Effector CD8-positive, alpha-beta T cell (primary cell): Measurements from ENCODE around the gene ZFR.
"Not testable (repeated sequence)": the region's sequence is repeated elsewhere in the genome, so short reads cannot be mapped to it uniquely, and the experiment has no call there.

ENCODE experiments used
- DNase-seq: peaks from one replicate; lab custom pipeline; 2025; lab: John Stamatoyannopoulos, UW

The ZFR gene

DNA sequence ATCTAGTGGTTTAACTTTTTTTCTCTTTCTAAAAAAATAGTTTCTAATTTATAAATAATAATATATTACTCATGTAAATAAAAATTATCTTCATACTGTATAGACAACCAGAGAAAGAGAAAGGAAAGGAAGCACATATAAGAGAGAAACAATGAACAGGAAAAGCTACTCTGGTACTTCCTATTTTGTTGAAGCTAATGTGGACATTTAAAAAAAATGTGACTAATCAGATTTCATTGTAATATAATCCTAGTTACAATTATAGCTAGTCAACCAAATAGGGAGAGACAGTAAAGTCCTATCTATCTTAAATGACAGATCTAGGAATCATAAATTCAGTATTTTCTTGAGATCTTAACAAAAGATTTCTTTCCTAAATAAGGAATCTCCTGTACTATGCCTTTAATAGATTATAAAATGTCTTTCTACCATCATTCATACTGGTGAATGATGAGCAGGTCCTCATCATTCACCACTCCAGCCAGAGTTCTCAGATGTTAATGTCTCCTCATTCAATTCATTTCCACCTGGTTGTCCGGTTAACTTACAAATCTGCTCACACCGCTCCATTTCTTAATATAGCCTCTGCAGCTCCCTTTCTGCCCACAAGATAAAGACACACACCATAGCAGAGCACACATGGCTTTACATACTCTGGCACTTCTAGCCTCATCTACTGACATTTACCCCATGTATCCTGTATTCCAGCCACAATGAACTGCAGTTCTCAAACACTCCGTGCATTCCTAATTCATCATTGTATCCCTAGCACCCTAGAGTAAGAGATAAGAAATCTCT lies 30.9 kb downstream of the ZFR start:
- no peak for DNase-seq

DNA sequence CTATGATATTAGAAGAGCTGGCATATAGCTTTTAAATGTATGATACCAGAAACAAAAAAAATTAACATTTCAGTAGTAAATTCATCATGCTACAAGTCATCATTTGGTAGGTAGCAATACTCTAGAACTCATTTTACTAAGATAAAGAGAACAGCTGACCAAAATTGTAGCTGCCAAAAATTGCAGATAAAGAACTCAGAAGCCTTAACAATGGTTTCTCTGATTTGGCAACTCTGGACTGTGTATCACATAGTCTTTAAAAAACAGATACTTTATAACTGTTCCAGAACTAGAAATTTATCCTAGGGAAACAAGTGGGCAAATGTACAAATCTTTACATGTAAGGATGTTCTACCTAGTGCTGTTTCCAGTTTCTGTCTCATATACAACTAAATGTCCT lies 33.9 kb downstream of the ZFR start:
- DNase-seq, result no peak

DNA sequence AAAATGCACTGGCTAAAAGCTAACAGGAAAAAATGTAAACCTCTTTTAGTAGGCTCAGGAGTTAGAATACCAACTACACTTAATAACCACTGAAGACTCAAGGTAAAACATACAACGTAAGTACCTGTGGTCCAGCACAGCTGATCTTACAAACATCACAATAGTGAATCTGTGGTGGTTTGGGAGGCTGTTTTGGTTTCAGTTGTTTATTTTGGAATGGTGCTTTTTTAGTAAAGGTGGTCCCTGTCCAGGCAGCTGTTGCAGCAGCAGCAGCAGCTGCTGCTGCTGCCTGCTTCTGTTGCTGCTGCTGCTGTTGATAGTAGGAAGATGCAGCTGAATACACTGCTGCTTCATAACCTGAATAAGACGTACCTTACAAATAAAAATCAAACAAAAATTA lies 37.9 kb downstream of the ZFR start:
- DNase-seq, result no peak

DNA sequence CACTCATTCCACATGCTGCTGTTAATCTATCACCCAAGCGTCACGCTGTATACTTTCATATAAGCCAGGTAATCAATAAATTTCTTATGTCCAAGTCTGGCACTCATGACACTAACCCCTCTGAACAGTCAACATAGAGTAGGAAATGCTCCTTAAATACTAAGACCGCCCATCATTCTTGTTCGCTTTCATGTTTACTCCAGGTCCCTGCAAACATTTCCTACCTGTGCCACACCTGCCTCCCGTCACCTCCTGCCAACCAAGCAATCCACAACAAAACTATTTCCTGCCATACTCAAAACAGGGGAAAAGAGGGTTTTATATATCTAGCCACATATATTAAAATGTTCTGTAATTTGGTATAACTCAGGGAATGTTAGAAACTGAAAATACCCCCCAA lies 39.0 kb downstream of the ZFR start:
- no peak for DNase-seq

DNA sequence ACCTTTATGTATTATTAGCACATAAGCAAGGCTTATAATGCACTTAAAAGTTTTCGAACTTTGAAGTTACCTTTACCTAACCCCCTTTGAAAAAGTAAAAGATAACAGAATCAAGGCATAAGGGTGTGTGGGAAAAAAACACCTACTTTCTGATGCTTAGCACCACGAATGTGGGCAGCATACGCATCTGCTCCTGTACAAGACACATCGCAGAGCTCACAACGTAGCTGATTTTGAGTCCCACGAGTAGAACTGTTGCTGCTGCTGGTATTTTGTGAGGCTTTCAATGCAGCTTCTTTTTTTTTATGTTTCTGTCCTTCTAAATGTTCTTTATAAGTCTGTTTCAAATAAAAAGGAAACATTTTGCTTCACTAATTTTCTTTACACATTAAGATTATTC lies 40.8 kb downstream of the ZFR start:
- no peak for DNase-seq

DNA sequence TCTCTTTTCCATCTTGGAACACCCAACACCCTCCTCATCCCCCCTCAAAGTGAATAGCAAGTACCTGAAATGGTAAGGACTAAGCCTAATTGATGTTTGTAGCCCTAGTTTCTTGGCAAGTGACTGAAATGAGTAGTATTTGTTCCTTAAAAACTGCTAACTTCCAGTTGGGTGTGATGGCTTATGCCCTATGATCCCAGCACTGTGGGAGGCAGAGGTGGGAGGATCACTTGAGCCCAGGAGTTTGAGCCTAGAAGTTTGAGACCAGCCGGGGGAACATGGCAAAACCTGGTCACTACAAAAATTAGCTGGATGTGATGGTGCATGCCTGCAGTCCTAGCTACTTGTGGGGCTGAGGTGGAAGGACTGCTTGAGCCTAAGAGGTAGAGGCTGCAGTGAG lies 44.1 kb downstream of the ZFR start:
- no peak for DNase-seq

DNA sequence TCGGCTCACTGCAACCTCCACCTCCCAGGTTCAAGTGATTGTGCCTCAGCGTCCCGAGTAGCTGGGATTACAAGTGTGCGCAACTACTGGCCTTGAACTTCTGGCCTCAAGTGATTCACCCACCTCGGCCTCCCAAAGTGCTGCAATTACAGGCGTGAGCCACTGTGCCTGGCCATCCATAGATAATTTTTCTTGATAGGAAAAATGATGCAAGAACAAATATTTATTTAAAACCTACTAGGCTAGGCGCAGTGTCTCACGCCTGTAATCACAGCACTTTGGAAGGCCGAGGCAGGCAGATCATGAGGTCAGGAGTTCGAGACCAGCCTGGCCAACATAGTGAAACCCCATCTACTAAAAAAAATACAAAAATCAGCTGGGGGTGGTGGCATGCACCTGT lies 45.8 kb downstream of the ZFR start:
- DNase-seq, result not testable (repeated sequence)

DNA sequence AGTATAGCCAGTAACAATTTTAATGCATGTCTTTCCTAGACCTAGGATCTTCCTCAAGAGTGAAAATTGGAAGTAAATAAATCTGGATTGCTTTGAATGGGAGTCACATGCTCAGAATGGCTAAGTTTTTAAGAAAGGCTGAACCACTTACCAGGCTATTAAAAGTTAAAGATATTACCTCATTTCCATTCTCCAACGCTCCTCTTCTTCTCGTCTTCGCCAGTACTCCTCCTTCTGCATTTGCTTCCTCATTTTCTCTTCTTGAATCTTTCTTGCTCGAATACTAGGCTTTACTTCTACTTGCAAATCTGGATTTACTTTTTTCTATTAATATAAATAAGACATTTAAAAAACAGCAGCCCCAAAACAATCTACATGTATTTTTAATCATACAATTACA lies 49.6 kb downstream of the ZFR start:
- DNase-seq, result no peak

DNA sequence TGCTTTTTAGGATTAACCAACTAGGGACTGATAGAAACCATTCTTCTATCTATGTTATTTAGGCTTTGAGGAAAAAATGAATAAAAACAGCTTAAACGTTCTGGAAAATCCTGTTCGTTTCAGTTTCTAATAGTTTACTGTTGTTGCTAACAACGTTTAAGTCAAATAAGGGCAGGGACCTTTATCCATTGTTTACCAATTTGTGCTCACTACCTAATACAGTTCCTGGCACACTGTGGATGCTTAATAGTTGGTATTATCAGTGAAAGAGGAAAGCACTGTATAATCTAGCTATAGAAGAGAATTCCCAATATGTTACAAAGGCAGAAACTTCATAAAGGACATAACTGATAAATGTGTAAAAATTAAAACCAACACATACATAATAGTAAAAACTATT lies 52.5 kb downstream of the ZFR start:
- DNase-seq, result no peak

DNA sequence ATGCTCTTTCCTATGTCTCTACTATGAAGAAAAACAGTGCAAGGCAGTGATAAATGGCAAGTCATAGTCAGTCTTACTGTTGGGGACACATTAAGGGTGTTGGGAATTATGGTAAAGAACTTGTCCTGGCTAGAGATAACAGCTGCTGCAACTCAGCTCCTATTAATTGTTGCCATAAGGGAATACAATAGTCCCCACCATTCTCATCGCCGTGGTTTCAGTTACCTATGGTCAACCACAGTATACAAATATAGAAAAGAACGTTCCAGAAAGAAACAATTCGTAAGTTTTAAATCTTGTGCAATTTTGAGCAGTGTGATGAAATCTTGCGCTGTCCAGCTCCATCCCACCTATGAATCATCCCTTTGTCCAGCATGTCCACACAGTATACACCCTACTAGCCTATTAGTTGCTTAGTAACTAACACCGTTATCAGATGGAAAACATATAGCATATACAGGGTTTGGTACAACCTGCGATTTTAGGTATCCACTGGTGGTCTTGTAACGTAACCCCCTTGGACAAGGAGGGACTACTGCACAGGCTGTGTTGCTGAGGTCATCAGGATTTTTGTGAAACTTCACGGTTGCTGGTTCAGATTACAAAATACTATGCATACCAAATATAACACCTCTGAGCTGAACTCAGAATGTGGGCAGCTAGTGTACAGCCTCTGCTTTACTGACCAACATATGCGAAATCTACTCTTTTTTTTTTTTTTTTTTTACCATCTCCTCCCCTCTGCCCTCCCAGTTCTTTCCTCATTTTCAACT lies 53.5 kb downstream of the ZFR start:
- no peak for DNase-seq

DNA sequence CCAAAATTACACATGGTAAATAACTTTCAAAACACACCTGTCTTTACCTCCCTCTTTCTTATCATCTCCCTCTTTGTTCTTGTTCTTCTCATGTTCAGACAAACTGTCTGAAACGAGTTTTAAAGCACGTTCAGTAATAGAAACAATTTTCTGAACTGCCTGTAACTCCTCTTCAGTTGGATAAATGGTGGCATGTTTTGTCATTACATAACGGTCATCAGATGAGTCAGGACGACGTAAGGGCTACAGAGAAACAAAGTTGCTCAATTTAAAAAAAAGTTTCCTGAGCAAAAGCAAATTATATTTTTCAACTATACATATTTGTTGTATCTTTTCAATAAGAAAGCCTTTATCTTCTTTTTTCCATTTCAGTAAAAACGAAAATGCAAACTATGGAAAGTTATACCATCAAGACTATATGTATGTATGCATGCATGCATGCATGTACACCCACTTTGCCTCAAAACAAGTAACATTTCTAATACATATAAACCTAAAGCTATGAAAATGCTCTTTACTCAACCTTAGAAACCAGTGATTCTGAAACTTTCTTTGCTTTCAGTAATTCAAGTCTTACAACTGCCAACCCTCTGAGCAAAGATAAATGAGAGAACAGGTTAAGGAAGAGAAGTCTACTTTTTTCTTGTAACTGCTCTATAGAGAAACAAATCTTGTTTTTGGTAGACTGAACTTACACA lies 56.0 kb downstream of the ZFR start:
- DNase-seq, result no peak

DNA sequence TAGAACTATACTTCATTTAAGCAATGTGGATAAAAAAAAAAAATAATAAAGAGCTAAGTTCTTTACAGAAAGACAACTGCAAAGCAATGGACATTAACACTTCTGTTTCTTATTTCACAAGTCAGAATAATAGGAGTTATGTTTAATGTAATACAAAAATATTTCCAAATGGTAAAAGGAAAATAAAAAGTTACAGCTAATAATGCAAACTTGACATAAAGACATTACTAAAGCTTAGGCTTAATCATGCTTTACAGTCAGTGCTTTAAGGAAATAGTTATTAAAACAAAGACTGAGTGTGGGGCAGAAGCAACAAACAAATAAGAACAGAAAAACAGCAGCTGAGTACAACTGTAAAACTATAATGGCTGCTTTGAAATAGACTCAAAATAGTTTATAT lies 56.7 kb downstream of the ZFR start:
- DNase-seq, result no peak

DNA sequence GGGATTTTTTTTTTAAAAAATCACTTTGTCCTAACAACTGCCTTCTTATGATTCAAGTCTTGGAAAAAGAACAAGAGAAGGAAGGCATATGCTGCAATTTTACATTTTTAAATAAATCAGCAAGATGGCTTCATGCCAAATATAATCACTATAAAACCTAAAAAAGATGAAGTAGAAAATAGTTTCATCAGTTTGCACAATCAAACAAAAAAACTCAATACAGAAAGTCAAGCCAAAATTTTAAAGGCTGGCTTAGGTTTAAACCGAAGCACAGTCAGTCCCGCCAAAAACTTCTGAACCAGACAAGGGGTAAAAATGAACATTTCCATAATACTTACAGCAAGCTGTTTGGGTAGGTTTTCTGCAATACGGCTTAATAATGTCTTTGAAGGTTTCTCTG lies 57.3 kb downstream of the ZFR start:
- no peak for DNase-seq

DNA sequence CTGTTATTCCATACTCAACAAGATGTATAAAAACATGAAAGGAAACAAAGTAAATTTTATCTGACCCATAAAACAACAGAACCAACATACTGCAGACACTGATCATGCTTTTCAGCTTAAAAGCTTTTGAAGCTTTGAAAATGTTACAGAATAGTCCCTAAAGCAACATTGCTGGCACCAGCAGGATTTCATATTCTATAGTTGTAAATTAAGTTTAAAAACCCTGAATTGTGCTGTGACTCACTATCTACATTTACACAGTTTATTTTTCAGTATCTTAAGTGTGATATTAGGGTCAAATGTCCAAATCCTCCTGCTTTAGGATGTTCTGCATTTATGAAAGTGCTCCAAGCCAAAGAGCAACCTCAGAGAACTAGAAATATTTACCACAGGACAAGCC lies 59.9 kb downstream of the ZFR start:
- DNase-seq, result no peak

DNA sequence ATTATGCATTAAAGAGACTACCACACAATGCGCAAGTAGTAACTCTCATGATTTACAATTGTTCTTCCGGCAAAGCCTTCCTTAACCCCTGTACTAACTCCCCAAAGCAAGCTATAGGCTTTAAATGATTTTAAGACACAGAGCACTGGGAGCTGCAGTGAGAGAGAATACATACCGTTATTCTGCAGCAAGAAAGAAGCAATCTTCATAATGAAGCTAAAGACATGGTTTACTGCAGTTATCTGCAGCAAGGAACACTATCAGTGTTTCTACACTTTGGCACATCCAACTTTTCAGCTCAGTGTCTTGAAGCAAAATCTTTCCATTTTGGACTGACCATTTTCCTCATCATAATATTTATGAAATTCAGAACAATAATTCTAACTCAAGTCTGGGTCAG lies 61.0 kb downstream of the ZFR start:
- DNase-seq, result no peak

DNA sequence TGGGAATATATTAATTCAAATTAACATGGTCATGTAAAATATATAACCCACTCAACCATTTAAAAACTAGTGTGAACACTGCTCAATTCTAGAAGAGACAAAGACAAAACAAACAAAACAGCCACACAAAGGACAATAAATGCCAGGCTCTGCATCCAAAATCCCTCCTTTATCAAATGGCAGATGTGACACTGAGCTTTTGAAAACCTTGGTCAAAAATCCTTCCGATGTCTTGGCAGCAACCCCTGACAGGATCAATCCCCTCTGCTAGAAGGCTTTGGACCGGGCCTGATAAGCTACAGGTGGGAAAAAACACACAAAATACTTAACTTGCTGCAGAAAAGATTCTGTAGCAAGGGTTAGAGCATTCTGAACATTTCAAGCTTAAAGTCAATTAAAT lies 61.5 kb downstream of the ZFR start:
- DNase-seq, result no peak

DNA sequence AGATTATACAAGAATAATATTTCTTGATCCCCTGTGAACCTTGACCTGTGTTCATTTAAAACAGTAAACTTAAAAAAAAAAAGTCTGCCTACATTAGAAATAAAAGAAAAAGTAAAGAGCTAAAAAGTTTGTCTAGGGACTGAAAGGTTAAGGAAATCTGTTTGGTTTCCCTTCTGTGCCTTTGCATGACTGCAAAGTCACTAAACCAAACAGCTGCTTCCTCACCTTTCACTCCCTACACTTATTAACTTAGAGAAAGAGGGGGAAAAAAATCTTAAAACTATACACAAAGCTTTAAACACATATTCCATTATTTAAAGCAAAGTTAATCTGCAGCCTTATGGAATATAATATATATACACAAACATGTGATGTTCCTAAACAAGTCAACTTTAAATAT lies 65.1 kb downstream of the ZFR start:
- no peak for DNase-seq

DNA sequence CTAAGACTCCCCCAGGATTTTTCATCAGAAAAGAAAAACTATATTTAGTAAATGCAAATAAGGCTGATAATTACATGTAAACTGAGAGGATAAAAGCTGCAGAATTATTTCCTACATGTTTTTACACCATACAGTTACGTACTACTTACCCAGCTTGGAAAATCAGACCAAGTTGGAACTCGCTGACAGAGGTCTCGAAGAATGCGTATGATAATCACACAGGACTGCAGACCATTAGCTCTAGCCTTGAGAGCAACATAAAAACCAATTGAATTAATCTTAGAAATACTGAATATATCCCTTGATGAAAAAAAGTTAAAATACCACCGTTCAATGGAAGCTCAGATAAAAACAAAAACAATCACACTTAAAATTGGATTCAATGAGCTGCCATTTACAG lies 65.6 kb downstream of the ZFR start:
- no peak for DNase-seq

DNA sequence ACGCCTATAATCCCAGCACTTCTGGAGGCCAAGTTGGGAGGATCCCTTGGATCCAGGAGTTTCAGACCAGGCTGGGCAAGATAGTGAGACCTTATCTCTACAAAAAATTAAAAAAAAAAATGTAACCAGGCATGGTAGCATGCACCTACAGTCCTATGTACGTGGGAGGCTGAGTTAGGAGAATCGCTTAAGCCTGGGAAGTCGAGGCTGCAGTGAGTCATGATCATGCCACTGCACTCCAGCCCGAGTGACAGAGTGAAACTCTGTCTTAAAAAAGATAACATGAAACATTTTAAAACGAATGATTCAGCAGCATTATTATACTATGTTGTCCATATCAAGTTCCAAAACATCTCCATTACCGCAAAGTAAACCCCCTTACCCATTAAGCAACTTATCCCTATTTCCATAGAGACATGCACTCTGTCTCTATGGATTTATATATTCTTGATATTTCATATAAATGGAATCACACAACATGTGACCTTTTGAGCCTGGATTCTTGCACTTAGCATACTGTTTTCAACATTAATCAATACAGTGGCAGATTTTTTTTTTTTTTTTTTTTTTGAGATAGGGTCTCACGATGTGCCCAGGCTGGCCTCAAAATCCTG lies 74.9 kb downstream of the ZFR start:
- no peak for DNase-seq

DNA sequence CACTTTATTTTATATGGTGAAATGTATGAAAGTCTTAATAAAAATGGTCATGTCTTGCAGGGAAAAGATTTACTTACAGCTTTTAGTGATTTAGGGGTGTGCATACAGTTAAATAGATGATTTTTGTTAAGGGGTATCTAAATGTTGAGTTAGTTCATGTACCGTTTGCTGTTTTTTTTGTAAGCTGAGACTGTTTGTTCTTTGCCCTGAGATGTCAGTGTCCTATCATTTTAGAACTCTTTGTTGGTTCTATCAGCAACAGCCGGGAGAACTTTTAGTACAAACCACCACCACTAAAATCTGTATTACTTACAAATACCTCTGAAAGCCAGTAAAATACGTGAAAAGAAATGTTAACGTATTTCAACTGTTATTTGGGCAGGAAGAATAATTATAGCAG lies 75.5 kb downstream of the ZFR start:
- DNase-seq, result no peak

DNA sequence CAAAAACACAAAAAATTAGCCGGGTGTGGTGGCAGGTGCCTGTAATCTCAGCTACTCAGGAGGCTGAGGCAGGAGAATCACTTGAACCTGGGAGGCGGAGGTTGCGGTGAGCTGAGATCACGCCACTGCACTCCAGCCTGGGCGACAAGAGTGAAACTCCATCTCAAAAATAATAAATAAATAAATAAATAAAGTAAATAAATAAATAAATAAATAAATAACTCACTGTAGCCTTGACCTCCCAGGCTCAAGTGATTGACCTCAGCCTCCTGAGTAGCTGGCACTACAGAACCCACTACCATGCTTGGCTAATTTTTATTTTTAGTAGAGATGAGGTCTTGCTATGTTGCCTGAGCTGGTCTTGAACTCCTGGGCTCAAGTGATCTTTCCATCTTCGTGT lies 77.3 kb downstream of the ZFR start:
- DNase-seq, result not testable (repeated sequence)

DNA sequence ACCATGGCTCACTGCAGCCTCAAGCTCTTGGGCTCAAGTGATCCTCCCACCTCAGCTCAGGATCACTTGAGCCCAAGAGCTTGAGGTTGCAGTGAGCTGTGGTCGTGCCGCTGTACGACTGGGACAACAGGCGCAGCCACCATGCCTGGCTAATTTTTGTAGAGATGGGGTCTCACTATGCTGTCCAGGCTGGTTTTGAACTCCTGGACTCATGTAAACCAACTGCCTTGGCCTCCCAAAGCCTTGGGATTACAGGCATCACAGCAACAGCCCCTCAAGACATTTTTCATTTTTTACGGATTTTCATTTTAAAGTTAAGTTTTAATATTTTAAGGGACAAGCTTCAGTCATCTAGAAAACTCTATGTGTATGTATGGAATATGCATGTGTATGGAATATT lies 78.9 kb downstream of the ZFR start:
- DNase-seq, result no peak

DNA sequence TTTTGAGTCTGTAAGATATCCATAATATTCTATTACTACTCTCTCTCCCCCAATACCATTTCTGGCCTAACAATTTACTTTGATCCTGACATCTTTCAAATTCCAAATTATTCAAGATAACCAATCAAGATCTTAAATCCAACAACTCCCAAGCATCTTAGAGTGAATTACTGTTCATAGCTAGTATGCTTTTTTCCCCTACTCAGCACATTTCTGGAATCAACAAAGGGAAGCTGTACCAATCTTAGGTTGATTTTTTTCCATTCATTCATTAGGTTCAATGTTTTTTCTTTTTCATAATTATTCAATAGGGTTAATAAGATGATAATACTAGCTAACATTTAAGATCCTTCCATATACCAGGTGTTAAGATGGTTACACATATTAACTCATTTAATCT lies 81.5 kb downstream of the ZFR start:
- DNase-seq, result no peak
